Astrocyte (in vitro differentiated cells and primary cell): ENCODE results near the gene LMX1B. TPM values are rescaled to one million over a fixed set of nuclear protein-coding genes. Genes with fewer than 3 reads are reported as not detected.
A peak's percentile ranks its signal among the peaks of the same experiment; 100 is the strongest.
"Not testable (repeated sequence)": the region's sequence is repeated elsewhere in the genome, so short reads cannot be mapped to it uniquely, and the experiment has no call there.

Experiments used
- DNase-seq: peaks from one replicate; pipeline ENCODE4 v3.0.0-alpha.2; 2010; ENCODE audit warnings: low read depth
- FAIRE-seq: peaks from 2 replicates; lab custom pipeline; 2011; peaks lifted over from hg19 to GRCh38; lab: Jason Lieb, UNC
- H2AFZ ChIP-seq: 2 replicates; pipeline ENCODE4 v1.6.0; 2012; ENCODE audit warnings: low read depth, low read length, inconsistent platforms
- H3K27ac ChIP-seq: 2 replicates; pipeline ENCODE4 v1.5.1; 2011; ENCODE audit warnings: low read depth, low read length, inconsistent platforms
- H3K27me3 ChIP-seq: 2 replicates; pipeline ENCODE4 v1.6.0; 2011; ENCODE audit warnings: low read length, inconsistent platforms; ENCODE audit not compliant: insufficient read depth
- H3K36me3 ChIP-seq: 2 replicates; pipeline ENCODE4 v1.5.1; 2011; ENCODE audit warnings: low read length, inconsistent platforms; ENCODE audit not compliant: insufficient read depth
- H3K4me1 ChIP-seq: 2 replicates; pipeline ENCODE4 v1.5.1; 2011; ENCODE audit warnings: low read length, inconsistent platforms; ENCODE audit not compliant: insufficient read depth
- H3K4me2 ChIP-seq: 2 replicates; pipeline ENCODE4 v1.6.0; 2012; ENCODE audit warnings: low read length, inconsistent platforms
- H3K4me3 ChIP-seq: 2 replicates; pipeline ENCODE4 v1.5.1; 2011; ENCODE audit warnings: low read depth, mild to moderate bottlenecking, low read length, inconsistent platforms; ENCODE audit not compliant: insufficient read depth
- H3K79me2 ChIP-seq: 2 replicates; pipeline ENCODE4 v1.6.0; 2012; ENCODE audit warnings: mild to moderate bottlenecking, low read length, inconsistent platforms; ENCODE audit not compliant: insufficient read depth
- H3K9ac ChIP-seq: 2 replicates; pipeline ENCODE4 v1.6.0; 2012; ENCODE audit warnings: mild to moderate bottlenecking, low read length, inconsistent platforms
- H3K9me3 ChIP-seq: 2 replicates; pipeline ENCODE4 v1.5.1; 2012; ENCODE audit warnings: low read depth, mild to moderate bottlenecking, low read length, inconsistent platforms; ENCODE audit not compliant: insufficient read depth
- H4K20me1 ChIP-seq: 2 replicates; pipeline ENCODE4 v1.6.0; 2012; ENCODE audit warnings: low read length, inconsistent platforms; ENCODE audit not compliant: insufficient read depth
- H3K27ac Mint-ChIP-seq: one replicate; pipeline ENCODE4 v1.8.0; 2021; ENCODE audit warnings: mild to moderate bottlenecking, mixed read lengths; ENCODE audit not compliant: unreplicated experiment
- H3K27me3 Mint-ChIP-seq: one replicate; pipeline ENCODE4 v1.8.0; 2021; ENCODE audit warnings: low read depth, mixed read lengths; ENCODE audit not compliant: unreplicated experiment
- H3K36me3 Mint-ChIP-seq: one replicate; pipeline ENCODE4 v1.8.0; 2021; ENCODE audit warnings: low read depth, mixed read lengths; ENCODE audit not compliant: unreplicated experiment
- H3K4me1 Mint-ChIP-seq: one replicate; pipeline ENCODE4 v1.8.0; 2021; ENCODE audit warnings: low read depth, mixed read lengths; ENCODE audit not compliant: unreplicated experiment
- H3K4me3 Mint-ChIP-seq: one replicate; pipeline ENCODE4 v1.8.0; 2021; ENCODE audit warnings: mild to moderate bottlenecking, moderate library complexity, mixed read lengths; ENCODE audit not compliant: unreplicated experiment
- H3K9me3 Mint-ChIP-seq: one replicate; pipeline ENCODE4 v1.8.0; 2021; ENCODE audit warnings: mild to moderate bottlenecking, mixed read lengths; ENCODE audit not compliant: unreplicated experiment
- CTCF ChIP-seq: IDR thresholded peaks from 2 replicates; pipeline ENCODE4 v1.5.1; 2011; ENCODE audit warnings: low read depth, mild to moderate bottlenecking, inconsistent platforms, low read length, moderate library complexity; ENCODE audit not compliant: insufficient read depth
- EZH2 ChIP-seq: IDR thresholded peaks from 2 replicates; pipeline ENCODE4 v1.6.1; 2012; ENCODE audit warnings: mild to moderate bottlenecking, low read length, inconsistent platforms; ENCODE audit not compliant: insufficient read depth
- total RNA-seq: library from RNA; stranded (reverse); gene quantifications from 2 replicates; pipeline ENCODE4 v1.2.1, GENCODE V29; 2021

The LMX1B gene
- total RNA-seq, 1 donor from 2014 or later: 0.45 TPM

- FAIRE-seq: no peak
- Histone ChIP-seq H3K4me1 (peaks cover 9% of the 10 kb centered on the region), H3K36me3 (no peaks in the 10 kb centered on the region), H2AFZ (peak overlapping the region; percentile 60), H3K9me3 (peaks cover 6% of the 10 kb centered on the region), H3K4me2 (peak overlapping the region; percentile 81), H3K4me3 (peak overlapping the region; percentile 48), H3K27me3 (peaks cover 22% of the 10 kb centered on the region), H3K9ac (peak overlapping the region; percentile 46), H3K27ac (no peak overlapping the region), H3K79me2 (no peaks in the 10 kb centered on the region), H4K20me1 (no peaks in the 10 kb centered on the region)
- Mint-ChIP-seq H3K27me3 (peaks cover 13% of the 10 kb centered on the region), H3K4me1 (peaks cover 18% of the 10 kb centered on the region), H3K4me3 (peak overlapping the region; percentile 71), H3K27ac (no peak overlapping the region), H3K9me3 (no peaks in the 10 kb centered on the region), H3K36me3 (peaks cover 3% of the 10 kb centered on the region)
- DNase-seq: no peak
- TF ChIP-seq CTCF: no peak
- peak; percentile 54 for TF ChIP-seq EZH2
Observed at GRCh38 chr9:126722922-126723806, 109.4 kb downstream of the LMX1B start.

GRCh38 chr9:126723807-126724172 is 110.1 kb downstream of the LMX1B start:
- Histone ChIP-seq H4K20me1 (no peaks in the 10 kb centered on the region), H3K79me2 (no peaks in the 10 kb centered on the region), H3K9me3 (peaks cover 6% of the 10 kb centered on the region), H3K9ac (no peak overlapping the region), H3K27ac (no peak overlapping the region), H3K4me3 (no peak overlapping the region), H3K4me1 (peaks cover 9% of the 10 kb centered on the region), H2AFZ (no peak overlapping the region), H3K4me2 (peak overlapping the region; percentile 81), H3K36me3 (no peaks in the 10 kb centered on the region), H3K27me3 (peaks cover 19% of the 10 kb centered on the region)
- H3K27me3 Mint-ChIP-seq: peaks cover 13% of the 10 kb centered on the region
- DNase-seq: no peak
- TF ChIP-seq CTCF (no peak), EZH2 (no peak)
- peak overlapping the region; percentile 59 for H3K27ac Mint-ChIP-seq
- H3K36me3 Mint-ChIP-seq: peaks cover 3% of the 10 kb centered on the region
- peaks cover 18% of the 10 kb centered on the region for H3K4me1 Mint-ChIP-seq
- H3K4me3 Mint-ChIP-seq: peak overlapping the region; percentile 48
- H3K9me3 Mint-ChIP-seq: no peaks in the 10 kb centered on the region
- FAIRE-seq: no peak

GRCh38 chr9:126724226-126724625 is 110.5 kb downstream of the LMX1B start:
- H3K27me3 ChIP-seq: peaks cover 19% of the 10 kb centered on the region
- TF ChIP-seq EZH2: no peak
- TF ChIP-seq CTCF: no peak
- peaks cover 18% of the 10 kb centered on the region for H3K4me1 Mint-ChIP-seq
- H3K9ac ChIP-seq: no peak overlapping the region
- no peak overlapping the region for H3K4me3 ChIP-seq
- no peaks in the 10 kb centered on the region for H3K9me3 Mint-ChIP-seq
- H3K79me2 ChIP-seq: no peaks in the 10 kb centered on the region
- peaks cover 9% of the 10 kb centered on the region for H3K4me1 ChIP-seq
- H3K36me3 ChIP-seq: no peaks in the 10 kb centered on the region
- no peak for FAIRE-seq
- H3K27me3 Mint-ChIP-seq: peaks cover 13% of the 10 kb centered on the region
- H3K27ac Mint-ChIP-seq: peak overlapping the region; percentile 59
- no peak for DNase-seq
- H3K4me2 ChIP-seq: no peak overlapping the region
- no peak overlapping the region for H2AFZ ChIP-seq
- no peaks in the 10 kb centered on the region for H4K20me1 ChIP-seq
- peak overlapping the region; percentile 48 for H3K4me3 Mint-ChIP-seq
- H3K9me3 ChIP-seq: peaks cover 6% of the 10 kb centered on the region
- no peak overlapping the region for H3K27ac ChIP-seq
- H3K36me3 Mint-ChIP-seq: peaks cover 3% of the 10 kb centered on the region

- H3K4me3 Mint-ChIP-seq, H3K79me2 ChIP-seq, H2AFZ ChIP-seq, H3K9ac ChIP-seq, FAIRE-seq, H3K36me3 Mint-ChIP-seq, H3K4me2 ChIP-seq, H4K20me1 ChIP-seq, H3K4me1 ChIP-seq, H3K4me3 ChIP-seq, DNase-seq, H3K9me3 ChIP-seq, H3K9me3 Mint-ChIP-seq, H3K4me1 Mint-ChIP-seq, H3K27ac ChIP-seq, H3K36me3 ChIP-seq: not testable (repeated sequence)
- peaks cover 13% of the 10 kb centered on the region for H3K27me3 Mint-ChIP-seq
- peaks cover 19% of the 10 kb centered on the region for H3K27me3 ChIP-seq
- peak overlapping the region; percentile 41 for H3K27ac Mint-ChIP-seq
Observed at GRCh38 chr9:126725485-126725884, 111.8 kb downstream of the LMX1B start.
